Measurements from ENCODE around the gene UNC45A. TPM values are rescaled to one million over a fixed set of nuclear protein-coding genes. Genes with fewer than 3 reads are reported as not detected.

Gene UNC45A
- total and polyA plus RNA-seq, 2 of the 8 experiments (the other 6 are each of a cell fraction or from before 2014, with no cell fraction given) = 74.1 to 84.2 TPM

- ChIA-PET POLR2A (ENCODE audit: partially characterized antibody) (interaction anchor here (1.6 kb wide), 1 partner anchor 11 kb away, joined by 3 read pairs; no protein-coding TSS in a partner anchor), CTCF (ENCODE audit: partially characterized antibody) (interaction anchor here (0.7 to 1.2 kb wide), 3 partner anchors 12 to 55 kb away, joined by 3 to 4 read pairs (median 3); no protein-coding TSS in a partner anchor)
- Histone ChIP-seq H3K79me1 (ENCODE audit: low read depth, low read length) (no peaks in the 10 kb centered on the region), H3K14ac (ENCODE audit: insufficient read length) (no peak overlapping the region), H2BK15ac (ENCODE audit: low read length) (no peak overlapping the region), H3K27me3 (replicated peaks in 1 of 4; ENCODE audit: control insufficient read depth in 3 of 4, extremely low read depth in 1 of 4, insufficient read depth in 3 of 4, low read length in 3 of 4) (no peaks in the 10 kb centered on the region), H2BK120ac (replicated peaks; ENCODE audit: low read depth, low read length) (no peak overlapping the region), H3K9ac (replicated peaks in 1 of 4; ENCODE audit: extremely low read depth in 1 of 4, low read depth in 3 of 4, low read length in 3 of 4) (no peak overlapping the region), H2BK5ac (ENCODE audit: low read depth, low read length) (no peak overlapping the region), H2BK12ac (ENCODE audit: low read depth, low read length) (no peak overlapping the region), H4K8ac (ENCODE audit: extremely low read depth, insufficient read depth, low read length) (no peak overlapping the region), H3K23ac (ENCODE audit: insufficient read length) (no peak overlapping the region), H2AK5ac (ENCODE audit: low read depth, low read length) (no peak overlapping the region), H2BK20ac (ENCODE audit: low read length) (no peak overlapping the region), H3K27ac (ENCODE audit: low read depth, low read length) (no peak overlapping the region), H3K36me3 (ENCODE audit: control insufficient read depth in 2 of 4, insufficient read depth in 4 of 4, low read length in 3 of 4) (peaks cover 42 to 88% (median 74%) of the 10 kb centered on the region in 4 experiments), H3K4ac (replicated peaks; ENCODE audit: insufficient read length, low read depth, low read length) (no peak overlapping the region), H3K4me2 (ENCODE audit: insufficient read depth in 1 of 2, low read depth in 2 of 2, low read length in 2 of 2) (no peak overlapping the region), H3K9me3 (ENCODE audit: insufficient read depth in 2 of 2, low read depth in 1 of 2, low read length in 1 of 2) (no peaks in the 10 kb centered on the region), H3K56ac (replicated peaks; ENCODE audit: insufficient read length, low read depth, low read length) (no peak overlapping the region), H4K91ac (replicated peaks; ENCODE audit: insufficient read length, low read length) (no peak overlapping the region), H3K79me2 (ENCODE audit: control insufficient read depth in 1 of 2, insufficient read depth in 2 of 2, low read length in 2 of 2) (no peaks in the 10 kb centered on the region), H3K23me2 (ENCODE audit: low read depth, low read length) (no peaks in the 10 kb centered on the region), H2AFZ (ENCODE audit: low read length) (no peak overlapping the region), H4K5ac (ENCODE audit: insufficient read length, low read depth, low read length) (no peak overlapping the region), H3K18ac (ENCODE audit: extremely low read depth, low read length) (no peak overlapping the region), H3K4me1 (replicated peaks in 1 of 4; ENCODE audit: control insufficient read depth in 3 of 4, insufficient read depth in 4 of 4, low read length in 3 of 4) (no peaks in the 10 kb centered on the region), H4K20me1 (replicated peaks in 1 of 2; ENCODE audit: control insufficient read depth in 1 of 2, insufficient read depth in 2 of 2, low read length in 2 of 2) (peaks cover 3 to 8% of the 10 kb centered on the region in 2 experiments), H3K4me3 (ENCODE audit: extremely low read depth in 1 of 4, insufficient read depth in 2 of 4, low read depth in 3 of 4, low read length in 4 of 4) (no peak overlapping the region)
- DNase-seq (ENCODE audit: low read depth in 1 of 2, low spot score in 2 of 2) = no peak
- 91% methylated on average over 5 of the region's 5 CpGs; no CpG with 5 or more reads in 1 of the 2 experiments for WGBS, 2 experiments (ENCODE audit: extremely low coverage in 1 of 2, insufficient coverage in 1 of 2, insufficient read length in 1 of 2, insufficient replicate concordance in 2 of 2, low coverage in 1 of 2, low lambda C conversion rate in 2 of 2, missing lambda C conversion rate in 1 of 2)
- FAIRE-seq = no peak
- no peak for TF ChIP-seq JUN (IDR thresholded peaks at IDR 0.05; ENCODE audit: low read depth, low read length)
- TF ChIP-seq E2F6 (IDR thresholded peaks at IDR 0.05) = no peak
- TF ChIP-seq FOSL1 (IDR thresholded peaks at IDR 0.05; ENCODE audit: insufficient read depth, low read depth, low read length) = no peak
- no peak for TF ChIP-seq POU5F1 (IDR thresholded peaks at IDR 0.05; ENCODE audit: low read depth, low read length)
- TF ChIP-seq TAF7 (optimal IDR thresholded peaks at IDR 0.05; ENCODE audit: borderline replicate concordance, low read depth, low read length) = no peak
- TF ChIP-seq CHD1 (IDR thresholded peaks at IDR 0.05; ENCODE audit: low read depth, low read length) = no peak
- TF ChIP-seq SP4 (IDR thresholded peaks at IDR 0.05; ENCODE audit: low read length) = no peak
- no peak for TF ChIP-seq GABPA (IDR thresholded peaks at IDR 0.05; ENCODE audit: borderline replicate concordance, insufficient read depth, low read length)
- TF ChIP-seq SUZ12 (IDR thresholded peaks at IDR 0.05; ENCODE audit: low read length) = no peak
- no peak for TF ChIP-seq CTBP2 (IDR thresholded peaks at IDR 0.05; ENCODE audit: borderline replicate concordance, insufficient read depth, insufficient read length, low read length)
- no peak for TF ChIP-seq ZNF274 (IDR thresholded peaks at IDR 0.05; ENCODE audit: borderline replicate concordance, extremely low read depth, low read length)
- no peak for TF ChIP-seq SAP30 (IDR thresholded peaks at IDR 0.05; ENCODE audit: insufficient read depth, insufficient replicate concordance, low read length)
These were observed 37.0 kb downstream of the UNC45A start for GRCh38 chr15:90972133-90972532.
